OCI-LY1 (cell line): ENCODE data around the gene PI4KB.

Experiments
- EZH2 ChIP-seq: fragments of 200-600 bp; sonication (generic), shearing (Covaris generic); IDR thresholded peaks from 2 replicates; pipeline ENCODE4 v1.8.0; 2017; ENCODE audit warnings: borderline replicate concordance, mixed run types, mild to moderate bottlenecking, antibody characterized with exemption, low read length, moderate library complexity, mixed read lengths
- TF ChIP-seq, protein P1 (sequence below): fragments of 200-600 bp; sonication (generic), shearing (Covaris generic); IDR thresholded peaks from 2 replicates; pipeline ENCODE4 v1.5.1; 2017; ENCODE audit warnings: mild to moderate bottlenecking, antibody characterized with exemption, low read length, moderate library complexity, mixed read lengths

DNA sequence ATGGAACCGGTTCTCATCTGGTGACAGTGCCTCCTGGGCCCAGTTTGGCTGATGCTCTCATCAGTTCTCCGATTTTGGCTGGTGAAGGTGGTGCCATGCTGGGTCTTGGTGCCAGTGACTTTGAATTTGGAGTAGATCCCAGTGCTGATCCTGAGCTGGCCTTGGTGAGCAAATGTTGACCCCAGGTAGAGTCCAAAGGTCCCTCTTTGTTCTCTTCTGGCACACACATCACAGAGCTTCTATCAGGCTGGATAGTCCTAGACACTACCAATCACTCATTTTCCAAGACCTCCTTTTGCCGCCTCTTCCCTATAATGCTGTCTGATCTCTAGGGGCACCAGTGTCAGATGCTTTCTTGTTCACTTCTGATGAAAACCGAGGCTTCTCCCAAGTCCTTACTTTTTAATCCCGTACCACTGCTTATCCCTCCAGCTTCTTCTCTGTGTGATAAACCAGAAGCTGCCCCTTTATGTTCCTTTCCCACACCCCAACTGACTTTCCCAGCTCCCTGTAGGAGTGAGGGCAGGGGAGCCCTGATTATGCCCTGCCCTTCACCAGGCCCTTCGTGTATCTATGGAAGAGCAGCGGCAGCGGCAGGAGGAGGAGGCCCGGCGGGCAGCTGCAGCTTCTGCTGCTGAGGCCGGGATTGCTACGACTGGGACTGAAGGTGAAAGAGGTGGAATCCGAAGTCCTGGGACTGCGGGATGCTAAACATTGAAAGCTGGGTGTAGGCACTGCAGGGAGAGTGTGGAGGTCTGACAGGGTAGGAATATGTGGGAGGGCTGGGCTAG lies 61.6 kb downstream of the PI4KB start:
- TF ChIP-seq, protein P1, sequence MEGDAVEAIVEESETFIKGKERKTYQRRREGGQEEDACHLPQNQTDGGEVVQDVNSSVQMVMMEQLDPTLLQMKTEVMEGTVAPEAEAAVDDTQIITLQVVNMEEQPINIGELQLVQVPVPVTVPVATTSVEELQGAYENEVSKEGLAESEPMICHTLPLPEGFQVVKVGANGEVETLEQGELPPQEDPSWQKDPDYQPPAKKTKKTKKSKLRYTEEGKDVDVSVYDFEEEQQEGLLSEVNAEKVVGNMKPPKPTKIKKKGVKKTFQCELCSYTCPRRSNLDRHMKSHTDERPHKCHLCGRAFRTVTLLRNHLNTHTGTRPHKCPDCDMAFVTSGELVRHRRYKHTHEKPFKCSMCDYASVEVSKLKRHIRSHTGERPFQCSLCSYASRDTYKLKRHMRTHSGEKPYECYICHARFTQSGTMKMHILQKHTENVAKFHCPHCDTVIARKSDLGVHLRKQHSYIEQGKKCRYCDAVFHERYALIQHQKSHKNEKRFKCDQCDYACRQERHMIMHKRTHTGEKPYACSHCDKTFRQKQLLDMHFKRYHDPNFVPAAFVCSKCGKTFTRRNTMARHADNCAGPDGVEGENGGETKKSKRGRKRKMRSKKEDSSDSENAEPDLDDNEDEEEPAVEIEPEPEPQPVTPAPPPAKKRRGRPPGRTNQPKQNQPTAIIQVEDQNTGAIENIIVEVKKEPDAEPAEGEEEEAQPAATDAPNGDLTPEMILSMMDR, result no peak
- TF ChIP-seq EZH2, result no peak
